ENCODE data around the gene PATE3. TPM values are rescaled to one million over a fixed set of nuclear protein-coding genes. Genes with fewer than 3 reads are reported as not detected.

The PATE3 gene
- total and polyA plus RNA-seq, 2 of the 8 experiments (the other 6 are each of a cell fraction or from before 2014, with no cell fraction given) = not detected

GRCh38 chr11:125770583-125770982 is 17.3 kb upstream of the PATE3 start (continued):
- TF ChIP-seq, protein P1, sequence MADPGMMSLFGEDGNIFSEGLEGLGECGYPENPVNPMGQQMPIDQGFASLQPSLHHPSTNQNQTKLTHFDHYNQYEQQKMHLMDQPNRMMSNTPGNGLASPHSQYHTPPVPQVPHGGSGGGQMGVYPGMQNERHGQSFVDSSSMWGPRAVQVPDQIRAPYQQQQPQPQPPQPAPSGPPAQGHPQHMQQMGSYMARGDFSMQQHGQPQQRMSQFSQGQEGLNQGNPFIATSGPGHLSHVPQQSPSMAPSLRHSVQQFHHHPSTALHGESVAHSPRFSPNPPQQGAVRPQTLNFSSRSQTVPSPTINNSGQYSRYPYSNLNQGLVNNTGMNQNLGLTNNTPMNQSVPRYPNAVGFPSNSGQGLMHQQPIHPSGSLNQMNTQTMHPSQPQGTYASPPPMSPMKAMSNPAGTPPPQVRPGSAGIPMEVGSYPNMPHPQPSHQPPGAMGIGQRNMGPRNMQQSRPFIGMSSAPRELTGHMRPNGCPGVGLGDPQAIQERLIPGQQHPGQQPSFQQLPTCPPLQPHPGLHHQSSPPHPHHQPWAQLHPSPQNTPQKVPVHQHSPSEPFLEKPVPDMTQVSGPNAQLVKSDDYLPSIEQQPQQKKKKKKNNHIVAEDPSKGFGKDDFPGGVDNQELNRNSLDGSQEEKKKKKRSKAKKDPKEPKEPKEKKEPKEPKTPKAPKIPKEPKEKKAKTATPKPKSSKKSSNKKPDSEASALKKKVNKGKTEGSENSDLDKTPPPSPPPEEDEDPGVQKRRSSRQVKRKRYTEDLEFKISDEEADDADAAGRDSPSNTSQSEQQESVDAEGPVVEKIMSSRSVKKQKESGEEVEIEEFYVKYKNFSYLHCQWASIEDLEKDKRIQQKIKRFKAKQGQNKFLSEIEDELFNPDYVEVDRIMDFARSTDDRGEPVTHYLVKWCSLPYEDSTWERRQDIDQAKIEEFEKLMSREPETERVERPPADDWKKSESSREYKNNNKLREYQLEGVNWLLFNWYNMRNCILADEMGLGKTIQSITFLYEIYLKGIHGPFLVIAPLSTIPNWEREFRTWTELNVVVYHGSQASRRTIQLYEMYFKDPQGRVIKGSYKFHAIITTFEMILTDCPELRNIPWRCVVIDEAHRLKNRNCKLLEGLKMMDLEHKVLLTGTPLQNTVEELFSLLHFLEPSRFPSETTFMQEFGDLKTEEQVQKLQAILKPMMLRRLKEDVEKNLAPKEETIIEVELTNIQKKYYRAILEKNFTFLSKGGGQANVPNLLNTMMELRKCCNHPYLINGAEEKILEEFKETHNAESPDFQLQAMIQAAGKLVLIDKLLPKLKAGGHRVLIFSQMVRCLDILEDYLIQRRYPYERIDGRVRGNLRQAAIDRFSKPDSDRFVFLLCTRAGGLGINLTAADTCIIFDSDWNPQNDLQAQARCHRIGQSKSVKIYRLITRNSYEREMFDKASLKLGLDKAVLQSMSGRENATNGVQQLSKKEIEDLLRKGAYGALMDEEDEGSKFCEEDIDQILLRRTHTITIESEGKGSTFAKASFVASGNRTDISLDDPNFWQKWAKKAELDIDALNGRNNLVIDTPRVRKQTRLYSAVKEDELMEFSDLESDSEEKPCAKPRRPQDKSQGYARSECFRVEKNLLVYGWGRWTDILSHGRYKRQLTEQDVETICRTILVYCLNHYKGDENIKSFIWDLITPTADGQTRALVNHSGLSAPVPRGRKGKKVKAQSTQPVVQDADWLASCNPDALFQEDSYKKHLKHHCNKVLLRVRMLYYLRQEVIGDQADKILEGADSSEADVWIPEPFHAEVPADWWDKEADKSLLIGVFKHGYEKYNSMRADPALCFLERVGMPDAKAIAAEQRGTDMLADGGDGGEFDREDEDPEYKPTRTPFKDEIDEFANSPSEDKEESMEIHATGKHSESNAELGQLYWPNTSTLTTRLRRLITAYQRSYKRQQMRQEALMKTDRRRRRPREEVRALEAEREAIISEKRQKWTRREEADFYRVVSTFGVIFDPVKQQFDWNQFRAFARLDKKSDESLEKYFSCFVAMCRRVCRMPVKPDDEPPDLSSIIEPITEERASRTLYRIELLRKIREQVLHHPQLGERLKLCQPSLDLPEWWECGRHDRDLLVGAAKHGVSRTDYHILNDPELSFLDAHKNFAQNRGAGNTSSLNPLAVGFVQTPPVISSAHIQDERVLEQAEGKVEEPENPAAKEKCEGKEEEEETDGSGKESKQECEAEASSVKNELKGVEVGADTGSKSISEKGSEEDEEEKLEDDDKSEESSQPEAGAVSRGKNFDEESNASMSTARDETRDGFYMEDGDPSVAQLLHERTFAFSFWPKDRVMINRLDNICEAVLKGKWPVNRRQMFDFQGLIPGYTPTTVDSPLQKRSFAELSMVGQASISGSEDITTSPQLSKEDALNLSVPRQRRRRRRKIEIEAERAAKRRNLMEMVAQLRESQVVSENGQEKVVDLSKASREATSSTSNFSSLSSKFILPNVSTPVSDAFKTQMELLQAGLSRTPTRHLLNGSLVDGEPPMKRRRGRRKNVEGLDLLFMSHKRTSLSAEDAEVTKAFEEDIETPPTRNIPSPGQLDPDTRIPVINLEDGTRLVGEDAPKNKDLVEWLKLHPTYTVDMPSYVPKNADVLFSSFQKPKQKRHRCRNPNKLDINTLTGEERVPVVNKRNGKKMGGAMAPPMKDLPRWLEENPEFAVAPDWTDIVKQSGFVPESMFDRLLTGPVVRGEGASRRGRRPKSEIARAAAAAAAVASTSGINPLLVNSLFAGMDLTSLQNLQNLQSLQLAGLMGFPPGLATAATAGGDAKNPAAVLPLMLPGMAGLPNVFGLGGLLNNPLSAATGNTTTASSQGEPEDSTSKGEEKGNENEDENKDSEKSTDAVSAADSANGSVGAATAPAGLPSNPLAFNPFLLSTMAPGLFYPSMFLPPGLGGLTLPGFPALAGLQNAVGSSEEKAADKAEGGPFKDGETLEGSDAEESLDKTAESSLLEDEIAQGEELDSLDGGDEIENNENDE (IDR thresholded peaks at IDR 0.05; ENCODE audit: insufficient replicate concordance, low read length) = no peak
